ENCODE data around the gene PTH2.
"Not testable (repeated sequence)": the region's sequence is repeated elsewhere in the genome, so short reads cannot be mapped to it uniquely, and the experiment has no call there.

PTH2 gene

DNA sequence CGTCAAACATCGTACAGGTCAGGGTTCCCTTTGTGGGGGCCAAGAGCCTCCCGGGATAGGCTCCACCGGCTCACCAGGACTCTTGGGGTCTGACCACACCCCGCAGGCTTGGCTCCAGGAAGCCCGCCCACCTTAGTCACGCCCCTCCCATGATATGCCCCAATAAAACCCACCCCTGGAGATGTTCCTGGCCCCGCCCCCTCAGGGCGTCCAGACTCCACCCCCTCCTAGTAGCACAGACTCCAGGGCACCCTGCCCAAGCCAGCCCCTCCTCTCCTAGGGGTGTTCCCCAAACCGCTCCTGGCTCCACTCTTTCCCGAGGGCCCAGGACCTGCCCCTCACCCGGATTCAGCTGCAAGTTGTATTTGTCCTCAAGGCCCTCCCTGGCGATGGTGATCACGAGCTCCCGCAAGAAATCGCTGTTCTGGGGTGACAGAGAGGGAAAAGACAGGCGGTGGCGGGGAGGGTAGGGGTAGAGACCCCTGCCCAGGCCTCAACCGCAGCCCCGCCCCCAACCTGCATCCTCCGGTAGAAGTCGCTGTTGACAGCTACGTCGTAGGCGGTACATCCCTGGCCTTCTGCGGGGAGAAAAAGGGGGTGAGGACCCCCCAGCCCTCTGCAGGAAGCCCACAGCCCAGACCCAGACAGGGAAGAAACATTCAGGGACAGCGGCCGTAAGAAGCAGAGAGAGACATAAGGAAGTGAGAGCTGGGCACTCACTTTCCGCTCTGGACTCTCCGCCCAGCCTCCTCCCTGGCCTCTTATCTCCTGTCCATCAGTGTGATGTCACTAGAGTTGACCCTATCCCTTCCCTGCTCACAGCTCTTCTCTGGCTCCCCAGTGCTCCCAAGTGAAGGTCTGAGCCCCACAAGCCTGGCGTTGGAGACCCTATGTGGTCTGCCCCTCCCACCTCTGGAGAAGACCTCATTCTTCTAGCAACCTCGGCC lies 24.5 kb upstream of the PTH2 start:
- DNase-seq, result no peak

- DNase-seq, result no peak
Observed at GRCh38 chr19:49445997-49446396, 22.8 kb upstream of the PTH2 start.

DNA sequence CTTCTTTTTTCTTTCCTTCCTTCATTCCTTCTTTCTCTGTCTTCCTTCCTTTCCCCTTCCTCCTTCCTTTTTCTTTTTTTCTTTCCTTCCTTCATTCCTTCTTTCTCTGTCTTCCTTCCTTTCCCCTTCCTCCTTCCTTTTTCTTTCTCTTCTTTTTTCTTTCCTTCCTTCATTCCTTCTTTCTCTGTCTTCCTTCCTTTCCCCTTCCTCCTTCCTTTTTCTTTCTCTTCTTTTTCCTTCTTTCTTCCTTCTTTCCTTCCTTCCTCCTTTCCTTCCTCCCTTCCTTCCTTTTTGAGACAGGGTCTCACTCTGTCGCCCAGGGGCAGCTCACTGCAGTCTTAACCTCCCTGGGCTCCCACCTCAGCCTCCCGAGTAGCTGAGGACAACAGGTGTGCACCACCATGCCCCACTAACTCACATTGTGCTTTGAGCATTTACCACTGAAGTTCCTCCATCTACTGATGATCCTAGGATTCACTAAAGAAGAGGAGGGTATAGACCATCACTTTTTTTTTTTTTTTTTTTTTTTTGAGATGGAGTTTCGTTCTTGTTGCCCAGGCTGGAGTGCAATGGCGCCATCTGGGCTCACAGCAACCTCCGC lies 21.0 kb upstream of the PTH2 start:
- DNase-seq, result not testable (repeated sequence)

GRCh38 chr19:49443366-49444099 lies 20.3 kb upstream of the PTH2 start:
- DNase-seq, result peak; percentile 92

DNA sequence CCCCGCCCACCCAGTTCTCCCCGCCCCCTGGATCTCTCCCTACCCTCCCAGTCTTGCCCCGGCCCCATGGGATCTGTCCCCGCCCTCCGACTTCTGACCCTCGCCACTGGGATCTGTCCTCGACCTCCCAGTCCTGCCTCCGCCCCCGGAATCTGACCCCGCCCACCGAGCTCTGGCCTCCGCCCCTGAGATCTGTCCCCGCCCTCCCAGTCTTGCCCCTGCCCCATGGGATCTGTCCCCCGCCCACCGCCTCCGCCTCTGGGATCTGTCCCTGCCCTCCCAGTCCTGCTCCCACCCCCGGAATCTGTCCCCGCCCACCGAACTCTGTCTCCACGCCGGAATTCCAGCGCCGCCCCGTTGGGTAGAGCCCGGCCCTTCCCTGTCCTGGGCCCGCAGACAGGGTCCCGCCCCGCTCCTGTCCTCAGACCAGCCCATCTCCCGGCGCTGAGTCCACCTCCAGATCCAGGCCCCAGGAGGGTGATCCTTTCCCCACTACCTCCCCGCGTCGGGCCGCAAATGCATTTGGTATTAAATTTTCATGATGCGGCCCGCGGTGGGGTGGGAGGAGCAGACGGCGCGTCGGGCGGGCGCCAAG lies 19.6 kb upstream of the PTH2 start:
- DNase-seq, result peak; percentile 29 to 45

- DNase-seq, result no peak
Observed at GRCh38 chr19:49442354-49442753, 19.1 kb upstream of the PTH2 start.

- no peak for DNase-seq
Observed at GRCh38 chr19:49441960-49442350, 18.7 kb upstream of the PTH2 start.

GRCh38 chr19:49441210-49441959 lies 18.1 kb upstream of the PTH2 start, which contains the start of gene SLC17A7:
TSS of gene SLC17A7 (minus strand) at chr19:49441527. CDS start at chr19:49441379, 148 bp downstream.
- DNase-seq, result no peak

- DNase-seq, result no peak
Observed at GRCh38 chr19:49440439-49441209, 17.4 kb upstream of the PTH2 start.

GRCh38 chr19:49439836-49440235 lies 16.6 kb upstream of the PTH2 start:
- DNase-seq, result no peak

DNA sequence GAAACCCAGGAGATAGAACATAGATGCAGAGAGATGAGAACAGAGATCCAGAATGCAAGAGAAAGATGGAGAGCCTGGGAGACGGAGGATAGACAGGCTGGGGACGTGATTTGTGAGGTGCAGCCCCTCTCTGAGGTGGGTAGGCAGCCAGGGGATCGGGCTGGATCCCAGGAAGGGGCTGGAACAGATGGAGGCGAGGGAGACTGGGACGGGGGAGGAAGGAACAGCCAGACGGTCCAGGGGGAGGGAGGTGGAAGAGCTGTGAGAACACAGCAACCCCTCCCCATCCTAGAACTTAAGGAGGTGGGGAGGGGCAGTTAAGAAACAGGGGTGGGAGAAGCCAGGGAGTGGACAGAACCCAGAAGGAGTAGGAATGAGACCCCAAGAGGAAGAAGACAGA lies 15.0 kb upstream of the PTH2 start:
- DNase-seq, result no peak

- no peak for DNase-seq
Observed at GRCh38 chr19:49437231-49437630, 14.0 kb upstream of the PTH2 start.

GRCh38 chr19:49436381-49437017 lies 13.3 kb upstream of the PTH2 start:
- no peak for DNase-seq

- DNase-seq, result no peak
Observed at GRCh38 chr19:49435670-49436069, 12.4 kb upstream of the PTH2 start.

DNA sequence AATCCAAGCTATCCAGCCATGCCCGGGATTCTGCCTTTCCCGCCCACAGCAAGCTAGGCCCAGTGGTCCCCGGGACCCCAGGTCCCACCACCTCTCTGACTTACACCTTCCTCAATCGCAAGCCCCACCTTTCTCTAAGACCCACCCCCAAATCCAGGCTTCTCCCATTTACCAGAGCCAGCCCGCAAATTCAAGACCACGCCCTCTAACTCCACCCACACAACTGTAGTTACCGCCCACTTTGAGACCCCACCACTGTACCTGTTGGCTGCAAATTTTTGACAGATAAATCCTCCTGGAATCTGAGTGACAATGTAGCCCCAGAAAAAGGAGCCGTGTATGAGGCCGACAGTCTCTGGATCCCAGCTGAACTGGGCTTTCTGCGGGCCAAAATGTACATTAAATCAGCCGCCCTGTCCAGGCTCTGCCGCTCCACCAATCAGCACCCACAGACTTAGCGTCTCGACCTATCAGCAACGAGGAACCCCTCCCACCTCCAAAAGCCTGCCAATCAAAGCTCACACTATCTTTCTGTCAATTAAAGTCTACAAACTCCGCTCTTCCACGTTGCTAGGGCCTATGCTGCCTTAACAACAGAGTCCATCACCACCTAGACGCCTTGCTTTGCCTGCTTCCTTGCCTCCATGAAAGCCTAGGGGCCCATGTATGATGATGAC lies 11.8 kb upstream of the PTH2 start:
- DNase-seq, result no peak

GRCh38 chr19:49433240-49433901 lies 10.1 kb upstream of the PTH2 start:
- no peak for DNase-seq

- no peak for DNase-seq
Observed at GRCh38 chr19:49432141-49433073, 9.2 kb upstream of the PTH2 start.

DNA sequence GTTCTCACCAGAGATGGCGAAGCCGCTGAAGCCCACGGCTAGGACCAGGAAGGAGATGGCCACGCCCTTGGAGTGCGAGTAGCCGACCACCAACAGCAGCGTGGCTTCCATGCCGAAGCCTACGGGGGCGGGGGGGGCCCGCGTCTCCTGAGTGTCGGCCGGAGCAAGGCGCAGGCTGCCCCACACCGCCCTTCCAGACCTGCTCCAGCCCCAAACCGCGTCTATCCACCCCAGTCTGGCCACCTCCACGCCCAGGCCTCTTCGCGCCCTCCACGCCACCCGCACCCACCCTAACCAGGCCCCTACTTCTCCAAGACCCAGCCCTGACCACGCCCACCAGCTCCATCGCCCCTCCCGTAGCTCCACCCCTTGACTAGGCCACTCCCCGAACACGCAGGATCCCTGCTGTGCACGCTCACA lies 8.1 kb upstream of the PTH2 start:
- DNase-seq, result no peak
